Gastrocnemius medialis (tissue), 4 donors: ENCODE measurements around the gene DDX11.
"Not testable (repeated sequence)": the region's sequence is repeated elsewhere in the genome, so short reads cannot be mapped to it uniquely, and the experiment has no call there.

Experiments
- POLR2A ChIP-seq, 2 donors: fragments of 450-650 bp; IDR thresholded peaks; one replicate each; pipeline ENCODE4 v1.6.1; 2017; ENCODE audit warnings: antibody characterized with exemption in 2 of 2, mild to moderate bottlenecking in 2 of 2, moderate library complexity in 2 of 2
- TF ChIP-seq, protein P1 (sequence below), 5 experiments: fragments of 450-650 bp in 3 of 5; fragments of 200-600 bp in 2 of 5; sonication (generic) in 2 of 5; IDR thresholded peaks in 4 of 5; conservative IDR thresholded peaks in 1 of 5; 1 replicate in 4 of 5; 2 replicates in 1 of 5; pipeline ENCODE4 v1.5.1; 2016 to 2019; ENCODE audit warnings: antibody characterized with exemption in 5 of 5, mild to moderate bottlenecking in 3 of 5, moderate library complexity in 3 of 5

DNA sequence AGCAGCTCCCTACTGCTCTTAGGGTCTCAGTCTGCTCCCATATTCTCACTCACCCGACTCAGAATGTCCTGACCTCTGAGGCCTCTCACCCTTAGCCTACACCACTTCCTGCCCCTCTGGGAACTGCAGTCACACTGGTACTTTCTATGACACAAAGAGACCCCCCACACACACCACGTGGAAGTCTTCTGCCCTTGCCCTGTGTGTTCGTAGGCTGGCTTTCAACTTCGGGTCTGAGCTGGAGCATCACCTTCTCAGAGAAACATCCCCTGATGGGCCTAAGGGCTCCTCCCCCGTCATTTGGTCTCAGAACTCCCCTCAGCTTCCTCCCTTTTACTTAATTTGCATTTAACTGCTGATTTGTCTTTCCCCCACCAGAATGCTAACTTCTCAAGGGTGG is 22.0 kb upstream of the DDX11 start:
- TF ChIP-seq POLR2A (IDR thresholded peaks at IDR 0.05), result not testable (repeated sequence)
- TF ChIP-seq, protein P1, sequence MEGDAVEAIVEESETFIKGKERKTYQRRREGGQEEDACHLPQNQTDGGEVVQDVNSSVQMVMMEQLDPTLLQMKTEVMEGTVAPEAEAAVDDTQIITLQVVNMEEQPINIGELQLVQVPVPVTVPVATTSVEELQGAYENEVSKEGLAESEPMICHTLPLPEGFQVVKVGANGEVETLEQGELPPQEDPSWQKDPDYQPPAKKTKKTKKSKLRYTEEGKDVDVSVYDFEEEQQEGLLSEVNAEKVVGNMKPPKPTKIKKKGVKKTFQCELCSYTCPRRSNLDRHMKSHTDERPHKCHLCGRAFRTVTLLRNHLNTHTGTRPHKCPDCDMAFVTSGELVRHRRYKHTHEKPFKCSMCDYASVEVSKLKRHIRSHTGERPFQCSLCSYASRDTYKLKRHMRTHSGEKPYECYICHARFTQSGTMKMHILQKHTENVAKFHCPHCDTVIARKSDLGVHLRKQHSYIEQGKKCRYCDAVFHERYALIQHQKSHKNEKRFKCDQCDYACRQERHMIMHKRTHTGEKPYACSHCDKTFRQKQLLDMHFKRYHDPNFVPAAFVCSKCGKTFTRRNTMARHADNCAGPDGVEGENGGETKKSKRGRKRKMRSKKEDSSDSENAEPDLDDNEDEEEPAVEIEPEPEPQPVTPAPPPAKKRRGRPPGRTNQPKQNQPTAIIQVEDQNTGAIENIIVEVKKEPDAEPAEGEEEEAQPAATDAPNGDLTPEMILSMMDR (IDR thresholded peaks at IDR 0.05 in 4 of 5, conservative IDR thresholded peaks at IDR 0.05 in 1 of 5), result not testable (repeated sequence)
